IPS-20b (cell line): ENCODE results near the gene AHNAK.

Source experiments
- H3K27ac ChIP-seq: one replicate; pipeline ENCODE4 v1.5.1; 2013; ENCODE audit warnings: low read length
- H3K27me3 ChIP-seq: 2 replicates; pipeline ENCODE4 v1.6.1; 2013; ENCODE audit warnings: mild to moderate bottlenecking, low read length, inconsistent platforms; ENCODE audit not compliant: insufficient read depth
- H3K36me3 ChIP-seq: 2 replicates; pipeline ENCODE4 v1.6.1; 2013; ENCODE audit warnings: low read depth, mild to moderate bottlenecking, inconsistent platforms, low read length, moderate library complexity; ENCODE audit not compliant: insufficient read depth
- H3K4me1 ChIP-seq: 2 replicates; pipeline ENCODE4 v1.6.1; 2013; ENCODE audit warnings: mild to moderate bottlenecking, control low read depth, inconsistent platforms, low read length, moderate library complexity; ENCODE audit not compliant: insufficient read depth
- H3K4me3 ChIP-seq: 2 replicates; pipeline ENCODE4 v1.5.1; 2013; ENCODE audit warnings: mild to moderate bottlenecking, low read length, inconsistent platforms
- H3K9ac ChIP-seq: 2 replicates; pipeline ENCODE4 v1.6.1; 2013; ENCODE audit warnings: low read depth, mild to moderate bottlenecking, inconsistent platforms, low read length, moderate library complexity
- H3K9me3 ChIP-seq: 2 replicates; pipeline ENCODE4 v1.6.1; 2013; ENCODE audit warnings: mild to moderate bottlenecking, low read depth, low read length, inconsistent platforms; ENCODE audit not compliant: insufficient read depth

Gene AHNAK

GRCh38 chr11:62484352-62484751, 62.3 kb downstream of the AHNAK start:
- no peak overlapping the region for H3K9ac ChIP-seq
- no peaks in the 10 kb centered on the region for H3K4me1 ChIP-seq
- no peaks in the 10 kb centered on the region for H3K27me3 ChIP-seq
- no peaks in the 10 kb centered on the region for H3K9me3 ChIP-seq
- no peak overlapping the region for H3K4me3 ChIP-seq
- no peaks in the 10 kb centered on the region for H3K36me3 ChIP-seq
- no peak overlapping the region for H3K27ac ChIP-seq

- H3K4me1 ChIP-seq, result no peaks in the 10 kb centered on the region
- no peaks in the 10 kb centered on the region for H3K36me3 ChIP-seq
- no peak overlapping the region for H3K9ac ChIP-seq
- H3K9me3 ChIP-seq, result no peaks in the 10 kb centered on the region
- no peak overlapping the region for H3K27ac ChIP-seq
- no peaks in the 10 kb centered on the region for H3K27me3 ChIP-seq
- no peak overlapping the region for H3K4me3 ChIP-seq
Observed at GRCh38 chr11:62482753-62483152, 63.9 kb downstream of the AHNAK start.

- Histone ChIP-seq H3K27me3 (no peaks in the 10 kb centered on the region), H3K4me1 (no peaks in the 10 kb centered on the region), H3K9ac (no peak overlapping the region), H3K9me3 (no peaks in the 10 kb centered on the region), H3K27ac (no peak overlapping the region), H3K36me3 (no peaks in the 10 kb centered on the region), H3K4me3 (no peak overlapping the region)
Observed at GRCh38 chr11:62479631-62480201, 66.9 kb downstream of the AHNAK start.

DNA sequence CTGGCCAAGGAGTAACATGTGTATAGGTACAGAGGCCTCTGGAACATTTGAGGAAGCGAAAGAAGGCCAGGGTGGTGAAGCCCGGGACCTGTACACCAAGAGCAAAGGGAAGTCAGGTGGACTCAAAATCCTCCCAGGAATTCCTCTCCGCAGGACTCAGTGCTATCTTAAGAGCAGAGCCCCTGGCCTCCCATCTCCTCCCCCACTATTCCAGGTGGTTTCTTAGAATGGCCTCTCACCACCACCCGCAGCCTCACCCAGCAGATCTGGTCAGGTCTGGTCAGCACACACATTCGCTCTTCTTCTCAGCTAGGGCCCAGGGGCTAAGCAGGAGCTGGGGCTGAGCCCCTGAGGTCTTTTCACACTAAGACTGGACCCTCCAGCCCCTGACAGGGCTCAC, 68.7 kb downstream of the AHNAK start:
- Histone ChIP-seq H3K27ac (no peak overlapping the region), H3K36me3 (no peaks in the 10 kb centered on the region), H3K4me3 (no peak overlapping the region), H3K9me3 (no peaks in the 10 kb centered on the region), H3K27me3 (no peaks in the 10 kb centered on the region), H3K4me1 (no peaks in the 10 kb centered on the region), H3K9ac (no peak overlapping the region)

GRCh38 chr11:62472063-62472884, 74.3 kb downstream of the AHNAK start:
- no peak overlapping the region for H3K9ac ChIP-seq

GRCh38 chr11:62471603-62472002, 75.0 kb downstream of the AHNAK start:
- no peaks in the 10 kb centered on the region for H3K4me1 ChIP-seq
- no peaks in the 10 kb centered on the region for H3K36me3 ChIP-seq
- H3K9me3 ChIP-seq, result no peaks in the 10 kb centered on the region
- no peak overlapping the region for H3K4me3 ChIP-seq
- no peaks in the 10 kb centered on the region for H3K27me3 ChIP-seq
- no peak overlapping the region for H3K27ac ChIP-seq
- no peak overlapping the region for H3K9ac ChIP-seq

More at GRCh38 chr11:62472063-62472884, 74.3 kb downstream of the AHNAK start:
- no peaks in the 10 kb centered on the region for H3K9me3 ChIP-seq
- no peak overlapping the region for H3K4me3 ChIP-seq
- no peaks in the 10 kb centered on the region for H3K4me1 ChIP-seq
- no peaks in the 10 kb centered on the region for H3K36me3 ChIP-seq
- no peaks in the 10 kb centered on the region for H3K27me3 ChIP-seq
- H3K27ac ChIP-seq, result no peak overlapping the region

DNA sequence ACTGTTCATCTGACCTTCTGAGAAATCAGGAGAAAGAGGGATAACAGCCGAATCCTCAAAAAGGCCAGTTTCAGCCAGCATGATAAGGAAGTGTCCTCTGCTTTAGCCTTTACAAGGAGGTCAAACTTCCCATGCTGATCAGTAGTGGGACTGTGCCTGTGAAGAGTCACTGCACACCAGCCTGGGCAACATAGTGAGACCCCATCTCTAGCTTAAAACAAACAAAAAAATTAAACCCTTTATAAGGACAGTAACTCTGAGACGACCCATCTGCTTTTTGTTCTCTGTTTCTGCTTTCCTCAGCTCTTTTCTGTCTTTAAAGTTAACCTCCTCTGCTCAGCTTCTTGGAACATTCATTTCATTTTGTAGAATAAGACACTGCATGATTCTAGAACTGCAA, 78.0 kb downstream of the AHNAK start:
- Histone ChIP-seq H3K36me3 (no peaks in the 10 kb centered on the region), H3K27ac (no peak overlapping the region), H3K9me3 (no peaks in the 10 kb centered on the region), H3K4me1 (no peaks in the 10 kb centered on the region), H3K27me3 (no peaks in the 10 kb centered on the region), H3K4me3 (no peak overlapping the region), H3K9ac (no peak overlapping the region)

DNA sequence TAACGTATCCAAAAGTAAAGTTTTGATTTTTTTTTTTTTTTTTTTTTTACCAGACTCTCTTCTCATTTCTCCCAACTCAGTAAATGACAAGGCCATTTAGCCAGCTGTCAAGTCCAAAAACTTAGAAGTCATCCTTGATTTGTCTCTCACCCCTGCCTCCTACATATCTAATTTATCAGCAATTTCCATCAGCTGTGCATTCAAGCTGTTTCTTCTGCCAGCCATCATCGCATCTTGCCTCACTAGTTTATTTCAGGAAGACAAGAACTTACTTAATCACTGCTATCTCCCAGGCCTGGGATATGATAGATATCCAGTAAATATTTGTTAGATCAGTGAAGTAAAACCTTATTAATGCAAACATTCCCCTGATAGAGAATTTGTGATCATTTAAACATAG, 80.2 kb downstream of the AHNAK start:
- no peak overlapping the region for H3K4me3 ChIP-seq
- H3K27ac ChIP-seq, result no peak overlapping the region
- no peaks in the 10 kb centered on the region for H3K36me3 ChIP-seq
- no peaks in the 10 kb centered on the region for H3K9me3 ChIP-seq
- H3K9ac ChIP-seq, result no peak overlapping the region
- no peaks in the 10 kb centered on the region for H3K27me3 ChIP-seq
- no peaks in the 10 kb centered on the region for H3K4me1 ChIP-seq

GRCh38 chr11:62464655-62465054, 82.0 kb downstream of the AHNAK start:
- no peaks in the 10 kb centered on the region for H3K9me3 ChIP-seq
- no peaks in the 10 kb centered on the region for H3K36me3 ChIP-seq
- no peak overlapping the region for H3K27ac ChIP-seq
- H3K27me3 ChIP-seq, result no peaks in the 10 kb centered on the region
- H3K4me3 ChIP-seq, result no peak overlapping the region
- no peaks in the 10 kb centered on the region for H3K4me1 ChIP-seq
- no peak overlapping the region for H3K9ac ChIP-seq

GRCh38 chr11:62463121-62463542, 83.5 kb downstream of the AHNAK start:
- Histone ChIP-seq H3K9me3 (no peaks in the 10 kb centered on the region), H3K4me1 (no peaks in the 10 kb centered on the region), H3K36me3 (no peaks in the 10 kb centered on the region), H3K27me3 (no peaks in the 10 kb centered on the region), H3K4me3 (no peak overlapping the region), H3K9ac (no peak overlapping the region), H3K27ac (no peak overlapping the region)

- no peaks in the 10 kb centered on the region for H3K4me1 ChIP-seq
Observed at GRCh38 chr11:62462508-62462892, 84.1 kb downstream of the AHNAK start.

GRCh38 chr11:62461740-62462507, 84.7 kb downstream of the AHNAK start:
- no peaks in the 10 kb centered on the region for H3K36me3 ChIP-seq
- no peaks in the 10 kb centered on the region for H3K27me3 ChIP-seq
- no peak overlapping the region for H3K9ac ChIP-seq
- H3K4me1 ChIP-seq, result no peaks in the 10 kb centered on the region
- H3K27ac ChIP-seq, result no peak overlapping the region
- H3K4me3 ChIP-seq, result no peak overlapping the region
- no peaks in the 10 kb centered on the region for H3K9me3 ChIP-seq

More at GRCh38 chr11:62462508-62462892, 84.1 kb downstream of the AHNAK start:
- H3K27me3 ChIP-seq, result no peaks in the 10 kb centered on the region
- H3K36me3 ChIP-seq, result no peaks in the 10 kb centered on the region
- no peak overlapping the region for H3K9ac ChIP-seq
- no peak overlapping the region for H3K4me3 ChIP-seq
- no peak overlapping the region for H3K27ac ChIP-seq
- no peaks in the 10 kb centered on the region for H3K9me3 ChIP-seq
